ENCODE data around the gene REG3A.

The REG3A gene

GRCh38 chr2:79159653-79160052, at the start of gene REG3A:
Gene REG3A, minus strand, starts transcription at chr2:79159753. Its CDS starts 348 bp downstream, at chr2:79159405.
- no peak for DNase-seq (ENCODE audit: low read depth)

- DNase-seq (ENCODE audit: low read depth): no peak
Observed at GRCh38 chr2:79200762-79201161, 41.2 kb upstream of the REG3A start.

DNA sequence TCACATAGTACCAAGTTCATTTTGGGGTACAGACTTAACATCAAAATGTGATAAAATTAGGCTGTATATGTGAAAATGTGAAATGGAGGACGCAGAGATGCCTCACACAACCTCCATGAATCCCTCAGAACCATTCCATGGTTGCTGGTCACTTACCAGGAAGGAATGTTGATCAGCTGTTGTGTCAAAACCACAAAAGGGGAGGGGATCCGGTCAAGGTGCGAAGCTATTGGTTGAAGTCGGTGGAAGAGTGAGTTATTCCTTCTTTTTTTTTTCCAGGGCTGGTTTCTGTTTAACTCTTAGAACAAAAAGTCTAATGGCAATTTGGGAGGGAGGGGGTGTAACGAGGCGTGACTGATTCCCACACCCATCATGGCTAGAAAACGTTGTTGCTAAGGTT, 32.3 kb upstream of the REG3A start:
- no peak for DNase-seq (ENCODE audit: low read depth)

DNA sequence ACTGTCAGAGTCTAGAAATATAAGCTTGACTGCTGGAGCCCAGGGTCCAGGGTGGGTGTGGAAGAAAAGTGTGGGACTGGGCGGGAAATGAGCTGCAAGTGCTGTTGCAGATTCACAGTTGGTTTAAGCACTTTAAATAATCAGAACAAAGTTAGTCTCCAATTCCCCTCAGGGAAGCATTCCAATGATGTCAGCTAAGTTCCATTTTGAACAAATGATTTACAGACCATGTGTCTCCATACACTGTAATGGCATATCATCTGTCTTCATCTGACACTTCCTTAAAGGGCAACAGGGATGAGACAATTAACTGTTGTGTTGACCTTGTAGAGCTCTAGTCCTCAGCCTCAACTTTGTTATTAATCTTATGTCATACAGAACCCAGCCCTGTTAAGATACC, 31.5 kb upstream of the REG3A start:
- DNase-seq (ENCODE audit: low read depth): no peak

- no peak for DNase-seq (ENCODE audit: low read depth)
Observed at GRCh38 chr2:79189465-79189864, 29.9 kb upstream of the REG3A start.

- DNase-seq (ENCODE audit: low read depth): no peak
Observed at GRCh38 chr2:79181617-79182016, 22.1 kb upstream of the REG3A start.

GRCh38 chr2:79180092-79180491, 20.5 kb upstream of the REG3A start:
- DNase-seq (ENCODE audit: low read depth): no peak

GRCh38 chr2:79179036-79179435, 19.5 kb upstream of the REG3A start:
- no peak for DNase-seq (ENCODE audit: low read depth)

- DNase-seq (ENCODE audit: low read depth): no peak
Observed at GRCh38 chr2:79178076-79178674, 18.6 kb upstream of the REG3A start.

DNA sequence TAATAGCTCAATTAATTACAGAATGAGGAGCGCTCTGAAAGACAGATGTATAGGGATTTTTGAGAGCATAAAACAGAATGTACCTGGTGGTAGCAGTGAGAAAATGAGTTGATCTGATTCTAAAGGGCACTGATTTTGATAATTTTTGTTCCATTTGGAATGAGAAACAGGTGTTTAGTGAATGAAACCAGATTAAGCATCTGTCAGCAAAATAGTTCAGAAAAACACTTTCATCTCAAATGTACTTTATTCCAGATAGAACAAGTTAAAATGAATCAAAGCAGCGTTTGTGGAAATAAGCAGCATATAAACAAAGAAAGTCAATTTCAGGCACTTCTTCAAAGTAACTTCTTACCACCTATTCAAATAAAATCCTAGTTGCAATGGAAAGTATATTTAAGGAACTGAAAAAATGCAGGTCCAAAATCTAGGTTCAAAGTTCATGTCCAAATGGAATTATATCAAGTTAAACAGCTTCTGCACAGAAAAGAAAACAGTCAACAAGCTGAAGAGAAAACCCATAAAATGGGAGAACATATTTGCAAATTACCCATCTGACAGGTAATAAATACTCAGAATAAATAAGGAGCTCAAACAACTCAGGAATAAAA, 11.9 kb upstream of the REG3A start:
- no peak for DNase-seq (ENCODE audit: low read depth)

GRCh38 chr2:79162801-79163200, 3.2 kb upstream of the REG3A start:
- no peak for DNase-seq (ENCODE audit: low read depth)

DNA sequence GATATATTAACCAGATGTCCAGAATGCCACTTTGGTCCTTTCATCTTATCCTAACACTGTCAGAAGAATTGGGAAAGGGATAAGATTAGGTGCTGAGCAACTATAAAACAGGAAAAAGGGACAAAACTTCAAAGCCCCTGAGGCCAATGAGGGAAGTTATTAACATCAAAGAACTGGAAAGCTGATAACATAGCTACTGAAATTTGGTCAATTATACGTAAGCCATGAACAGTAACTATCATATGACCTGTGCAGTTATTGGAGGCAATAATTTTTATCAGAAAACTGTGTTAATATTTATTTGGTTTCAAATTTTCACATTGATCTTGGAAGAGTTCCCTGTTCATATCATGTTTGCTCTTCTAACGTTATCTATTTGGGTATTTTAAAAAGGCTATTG, 2.6 kb upstream of the REG3A start:
- no peak for DNase-seq (ENCODE audit: low read depth)

DNA sequence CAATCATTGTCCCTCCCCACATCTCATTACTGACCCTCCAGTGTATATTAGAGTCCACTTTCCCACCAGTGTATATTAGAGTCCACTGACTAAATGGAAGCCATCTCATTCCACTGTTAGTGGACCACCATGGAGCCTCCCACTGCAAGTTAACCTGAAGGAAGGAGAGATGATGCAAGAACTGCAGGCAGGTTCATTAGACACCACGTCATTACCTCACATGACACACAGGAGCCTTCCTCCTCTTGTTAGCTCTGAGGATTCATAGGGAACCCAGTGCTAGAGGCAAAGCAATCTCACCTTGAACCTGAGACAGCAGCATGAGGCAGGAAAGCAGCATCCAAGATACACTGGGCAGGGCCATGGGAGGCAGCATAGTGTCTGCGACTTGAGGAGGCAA, 523 bp downstream of the REG3A start:
- no peak for DNase-seq (ENCODE audit: low read depth)

- no peak for DNase-seq (ENCODE audit: low read depth)
Observed at GRCh38 chr2:79155826-79156476, 3.6 kb downstream of the REG3A start.

DNA sequence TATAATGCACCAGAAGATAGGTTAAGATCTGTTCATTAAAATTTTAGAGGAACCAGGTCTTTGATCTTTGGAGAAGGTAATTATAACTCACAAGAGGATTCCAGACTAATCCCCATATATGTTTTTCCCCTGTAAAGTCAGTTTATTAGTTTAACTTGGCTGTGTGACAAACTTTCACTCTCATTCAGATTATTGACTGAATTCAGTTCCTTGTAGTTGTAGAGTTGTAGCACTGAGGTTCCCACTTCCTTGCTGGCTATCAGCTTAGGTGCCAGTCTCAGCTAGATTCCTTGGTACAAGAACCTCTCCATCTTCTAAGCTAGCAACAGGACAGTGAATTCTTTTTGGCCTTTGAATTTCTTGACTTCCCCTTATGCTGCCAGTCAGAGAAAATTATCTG, 20.1 kb downstream of the REG3A start:
- DNase-seq (ENCODE audit: low read depth): no peak

DNA sequence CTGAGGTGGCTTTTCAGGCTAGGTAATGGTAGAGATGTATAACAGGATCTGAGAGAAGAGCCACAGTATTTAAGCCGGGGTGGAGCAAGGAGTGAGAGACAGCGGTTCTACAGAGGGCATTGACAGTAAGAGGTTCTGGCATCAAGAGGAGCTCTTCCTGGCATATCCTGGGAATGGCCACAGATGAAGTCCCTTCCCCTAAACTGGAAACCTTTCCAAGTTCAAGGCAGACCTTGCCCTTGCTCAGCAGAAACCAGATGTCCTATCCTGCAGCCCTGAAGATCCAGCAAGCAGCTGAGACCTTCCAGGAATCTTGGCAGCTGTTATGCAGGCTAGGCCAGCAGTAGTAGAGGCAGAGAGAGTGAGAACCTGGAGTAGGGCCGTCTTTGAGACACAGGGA, 21.2 kb downstream of the REG3A start:
- no peak for DNase-seq (ENCODE audit: low read depth)

GRCh38 chr2:79131687-79132086, 27.9 kb downstream of the REG3A start:
- no peak for DNase-seq (ENCODE audit: low read depth)

DNA sequence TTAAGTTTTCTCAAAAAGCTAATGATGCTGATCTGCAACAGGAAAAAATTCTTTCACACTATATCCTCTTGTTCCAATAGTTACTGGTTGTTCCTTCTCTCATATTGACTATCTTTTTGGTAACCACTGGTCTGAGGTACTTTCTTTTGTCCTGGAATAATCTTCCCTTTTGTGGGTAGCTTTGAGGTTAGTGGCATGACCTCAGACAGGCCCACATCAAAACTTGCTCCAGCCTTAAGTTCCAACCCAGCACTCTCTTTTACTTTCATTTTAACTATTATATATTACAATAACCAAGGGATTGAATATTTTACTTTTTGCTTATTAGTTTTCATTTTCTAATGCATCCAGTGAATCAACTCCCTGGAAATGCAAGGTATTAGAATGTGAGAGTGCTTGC, 29.7 kb downstream of the REG3A start:
- no peak for DNase-seq (ENCODE audit: low read depth)

- no peak for DNase-seq (ENCODE audit: low read depth)
Observed at GRCh38 chr2:79129260-79129659, 30.3 kb downstream of the REG3A start.

DNA sequence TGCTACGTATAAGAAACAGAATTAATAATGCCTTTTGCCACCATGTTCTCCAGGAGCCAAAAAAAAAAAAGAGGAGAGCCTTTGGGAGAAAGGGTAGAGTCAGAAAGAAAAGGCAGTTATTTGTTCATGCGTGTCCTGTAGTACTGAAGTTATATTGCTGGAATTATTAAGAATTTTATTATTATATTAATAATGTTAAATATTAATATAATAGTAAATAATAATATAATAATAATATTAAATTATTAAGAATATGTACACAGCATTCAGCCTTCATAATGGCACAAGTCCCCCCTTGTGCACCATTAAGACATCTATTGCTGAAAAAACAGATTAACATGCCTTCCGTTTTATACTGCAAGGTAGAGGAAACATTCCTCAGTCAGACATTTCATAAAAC, 31.1 kb downstream of the REG3A start:
- no peak for DNase-seq (ENCODE audit: low read depth)

GRCh38 chr2:79125721-79125985, 33.9 kb downstream of the REG3A start:
- no peak for DNase-seq (ENCODE audit: low read depth)

- DNase-seq (ENCODE audit: low read depth): no peak
Observed at GRCh38 chr2:79124907-79125720, 34.4 kb downstream of the REG3A start.

DNA sequence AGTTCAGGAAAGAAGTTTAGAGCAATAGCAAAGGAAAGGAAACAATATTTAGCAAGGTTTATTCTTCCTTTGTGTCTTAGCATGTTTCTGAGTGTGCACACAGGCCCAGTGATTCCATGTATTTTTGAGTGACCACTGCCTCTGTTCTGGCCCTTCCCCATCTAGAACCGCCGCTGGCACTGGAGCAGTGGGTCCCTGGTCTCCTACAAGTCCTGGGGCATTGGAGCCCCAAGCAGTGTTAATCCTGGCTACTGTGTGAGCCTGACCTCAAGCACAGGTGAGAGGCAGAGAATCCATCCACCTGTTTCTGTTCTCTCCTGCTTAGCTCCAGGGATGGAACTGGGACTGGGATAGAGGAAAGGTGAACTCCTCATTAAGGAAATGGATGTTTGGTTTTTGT, 36.9 kb downstream of the REG3A start:
- DNase-seq (ENCODE audit: low read depth): no peak

Measured in HS-5 (cell line).